Esophagus squamous epithelium (tissue), 5 donors: ENCODE results near the gene ACSL1. TPM values are rescaled to one million over a fixed set of nuclear protein-coding genes. Genes with fewer than 3 reads are reported as not detected.

ENCODE experiments used
- DNase-seq: peaks from one replicate; lab custom pipeline; 2025; lab: John Stamatoyannopoulos, UW
- H3K27ac ChIP-seq, 4 donors: fragments of 200-600 bp; sonication (generic); one replicate each; pipeline ENCODE4 v1.5.1; 2016 to 2019; ENCODE audit warnings: mild to moderate bottlenecking in 1 of 4
- H3K27me3 ChIP-seq, 4 donors: fragments of 200-600 bp; sonication (generic); 1 replicate in 3 of 4; 2 replicates in 1 of 4; pipeline versions ENCODE4 v1.5.1 to v1.6.0; 2017 to 2021; ENCODE audit warnings: antibody characterized with exemption in 1 of 4
- H3K36me3 ChIP-seq, 3 donors: fragments of 200-600 bp; sonication (generic); one replicate each; pipeline ENCODE4 v1.5.1; 2016 to 2019
- H3K4me1 ChIP-seq, 3 donors: fragments of 200-600 bp; sonication (generic); one replicate each; pipeline ENCODE4 v1.5.1; 2017 to 2019
- H3K4me3 ChIP-seq, 4 donors: fragments of 200-600 bp; sonication (generic); 1 replicate in 3 of 4; 2 replicates in 1 of 4; pipeline ENCODE4 v1.5.1; 2016 to 2019; ENCODE audit warnings: mild to moderate bottlenecking in 2 of 4, moderate library complexity in 1 of 4
- H3K9me3 ChIP-seq, 3 donors: fragments of 200-600 bp; sonication (generic); one replicate each; pipeline ENCODE4 v1.5.1; 2016 to 2019
- CTCF ChIP-seq, 6 experiments: fragments of 450-650 bp in 4 of 6; fragments of 200-600 bp in 2 of 6; sonication (generic) in 2 of 6; IDR thresholded peaks; one replicate each; pipeline ENCODE4 v1.5.1; 2016 to 2019; ENCODE audit warnings: antibody characterized with exemption in 6 of 6, mild to moderate bottlenecking in 4 of 6, moderate library complexity in 4 of 6
- POLR2A ChIP-seq, 4 donors: fragments of 450-650 bp; IDR thresholded peaks; one replicate each; pipeline ENCODE4 v1.6.1; 2017; ENCODE audit warnings: antibody characterized with exemption in 4 of 4, mild to moderate bottlenecking in 4 of 4, moderate library complexity in 3 of 4
- WGBS, 2 donors: methylation state at CpG; one replicate each; pipeline ENCODE4 v1.1.5; 2018; 5-methylcytosine and 5-hydroxymethylcytosine counted together
- intact Hi-C: fragments of 100-400 bp; cut with DNase I; formaldehyde crosslinking; loops from one replicate; pipeline ENCODE4 v1.15.0; 2022
- total RNA-seq, 4 donors: library from RNA; depleted of rRNA; stranded (reverse); fragments of >200 nt; gene quantifications; one replicate each; pipeline ENCODE4 v1.1.0, GENCODE V29; 2016
- donor health status: DM: yes; HTN: yes; CAD: no.

The ACSL1 gene
- total RNA-seq, 4 donors from 2014 or later, result 59.7 to 101 (median 73.8) TPM

- WGBS, 2 donors, result 91 to 94% methylated on average over 7 of the region's 7 CpGs
- Histone ChIP-seq H3K9me3 (no peaks in the 10 kb centered on the region), H3K4me3 (no peak overlapping the region), H3K4me1 (peaks cover 0 to 8% (median 0%) of the 10 kb centered on the region in 3 donors), H3K27ac (no peak overlapping the region), H3K36me3 (peaks cover 0 to 93% (median under 1%) of the 10 kb centered on the region in 3 donors), H3K27me3 (no peaks in the 10 kb centered on the region)
- intact Hi-C loops, result no loop called here
- DNase-seq, result no peak
- TF ChIP-seq POLR2A (IDR thresholded peaks at IDR 0.05), result no peak
- TF ChIP-seq CTCF (IDR thresholded peaks at IDR 0.05), result no peak
Measured at GRCh38 chr4:184774152-184774551, 51.6 kb downstream of the ACSL1 start.

- TF ChIP-seq POLR2A (IDR thresholded peaks at IDR 0.05) (no peak), CTCF (IDR thresholded peaks at IDR 0.05) (no peak)
- Histone ChIP-seq H3K9me3 (no peaks in the 10 kb centered on the region), H3K27me3 (no peaks in the 10 kb centered on the region), H3K36me3 (peaks cover 6 to 97% (median 6%) of the 10 kb centered on the region in 3 donors), H3K27ac (no peak overlapping the region), H3K4me1 (peaks cover 0 to 5% (median 0%) of the 10 kb centered on the region in 3 donors), H3K4me3 (no peak overlapping the region)
- no peak for DNase-seq
- 60 to 86% methylated on average over 1 of the region's 1 CpG for WGBS, 2 donors
- intact Hi-C loops, result no loop called here
Measured at GRCh38 chr4:184771416-184771815, 54.4 kb downstream of the ACSL1 start.

- H3K4me3 ChIP-seq, result no peak overlapping the region
- no peak overlapping the region for H3K27ac ChIP-seq
- DNase-seq, result no peak
- TF ChIP-seq CTCF (IDR thresholded peaks at IDR 0.05) (no peak), POLR2A (IDR thresholded peaks at IDR 0.05) (no peak)
- WGBS, 2 donors, result 81 to 93% methylated on average over 7 of the region's 7 CpGs
- H3K36me3 ChIP-seq, result peaks cover 9 to 99% (median 15%) of the 10 kb centered on the region in 3 donors
- intact Hi-C loops, result no loop called here
- no peaks in the 10 kb centered on the region for H3K27me3 ChIP-seq
- no peaks in the 10 kb centered on the region for H3K9me3 ChIP-seq
- H3K4me1 ChIP-seq, result no peaks in the 10 kb centered on the region
Measured at GRCh38 chr4:184769141-184769765, 56.5 kb downstream of the ACSL1 start.

- 84 to 90% methylated on average over 5 of the region's 5 CpGs for WGBS, 2 donors
- Histone ChIP-seq H3K27ac (no peak overlapping the region), H3K4me1 (no peaks in the 10 kb centered on the region), H3K27me3 (no peaks in the 10 kb centered on the region), H3K4me3 (no peak overlapping the region), H3K36me3 (peaks cover 9 to 100% (median 15%) of the 10 kb centered on the region in 3 donors), H3K9me3 (no peaks in the 10 kb centered on the region)
- TF ChIP-seq CTCF (IDR thresholded peaks at IDR 0.05) (no peak), POLR2A (IDR thresholded peaks at IDR 0.05) (no peak)
- intact Hi-C loops, result no loop called here
- no peak for DNase-seq
Measured at GRCh38 chr4:184768296-184768695, 57.5 kb downstream of the ACSL1 start.

- Histone ChIP-seq H3K27ac (no peak overlapping the region), H3K4me1 (no peaks in the 10 kb centered on the region), H3K4me3 (no peak overlapping the region), H3K27me3 (no peaks in the 10 kb centered on the region), H3K36me3 (peaks cover 9 to 100% (median 15%) of the 10 kb centered on the region in 3 donors), H3K9me3 (no peaks in the 10 kb centered on the region)
- DNase-seq, result no peak
- 88 to 94% methylated on average over 9 of the region's 9 CpGs for WGBS, 2 donors
- TF ChIP-seq POLR2A (IDR thresholded peaks at IDR 0.05), result no peak
- TF ChIP-seq CTCF (IDR thresholded peaks at IDR 0.05), result no peak
- intact Hi-C loops, result no loop called here
Measured at GRCh38 chr4:184766446-184766845, 59.3 kb downstream of the ACSL1 start.
